HEK293T (cell line): Measurements from ENCODE around the gene NUP133.

Experiments used
- BHLHE40 ChIP-seq: fragments of 450-650 bp; IDR thresholded peaks from 2 replicates; pipeline ENCODE4 v1.6.1; 2016; ENCODE audit warnings: mild to moderate bottlenecking, moderate library complexity, borderline replicate concordance
- FOXA1 ChIP-seq: fragments of 450-650 bp; IDR thresholded peaks from 2 replicates; pipeline ENCODE4 v1.6.1; 2016; ENCODE audit warnings: mild to moderate bottlenecking
- FOXK2 ChIP-seq: fragments of 450-650 bp; IDR thresholded peaks from 2 replicates; pipeline ENCODE4 v1.6.1; 2016; ENCODE audit warnings: mild to moderate bottlenecking
- FOXM1 ChIP-seq: fragments of 450-650 bp; IDR thresholded peaks from 2 replicates; pipeline ENCODE4 v1.6.1; 2017; ENCODE audit warnings: mild to moderate bottlenecking, borderline replicate concordance
- HDGF ChIP-seq: fragments of 450-650 bp; IDR thresholded peaks from 2 replicates; pipeline ENCODE4 v1.6.1; 2017; ENCODE audit warnings: antibody characterized with exemption, borderline replicate concordance
- LEF1 ChIP-seq: fragments of 450-650 bp; IDR thresholded peaks from 2 replicates; pipeline ENCODE4 v1.6.1; 2017; ENCODE audit warnings: mild to moderate bottlenecking, borderline replicate concordance
- NFRKB ChIP-seq: fragments of 450-650 bp; IDR thresholded peaks from 2 replicates; pipeline ENCODE4 v1.6.1; 2016; ENCODE audit warnings: mild to moderate bottlenecking, moderate library complexity
- SP1 ChIP-seq: fragments of 450-650 bp; IDR thresholded peaks from 2 replicates; pipeline ENCODE4 v1.6.1; 2017
- SUZ12 ChIP-seq: fragments of 450-650 bp; IDR thresholded peaks from 2 replicates; pipeline ENCODE4 v1.6.1; 2016; ENCODE audit warnings: mild to moderate bottlenecking

- TF ChIP-seq BHLHE40: no peak
- no peak for TF ChIP-seq FOXK2
- no peak for TF ChIP-seq LEF1
- no peak for TF ChIP-seq FOXM1
- no peak for TF ChIP-seq FOXA1
- no peak for TF ChIP-seq HDGF
- TF ChIP-seq NFRKB: no peak
- no peak for TF ChIP-seq SUZ12
- TF ChIP-seq SP1: no peak
These were observed 59.8 kb downstream of the NUP133 start for GRCh38 chr1:229448354-229448753.
